NCI-H1105 treated with DMSO at 0.1 percent for 48 hours (cell line): ENCODE data around the gene INHBE.

Experiments used
- DNase-seq: peaks from one replicate; lab custom pipeline; 2025; lab: John Stamatoyannopoulos, UW

The INHBE gene

DNA sequence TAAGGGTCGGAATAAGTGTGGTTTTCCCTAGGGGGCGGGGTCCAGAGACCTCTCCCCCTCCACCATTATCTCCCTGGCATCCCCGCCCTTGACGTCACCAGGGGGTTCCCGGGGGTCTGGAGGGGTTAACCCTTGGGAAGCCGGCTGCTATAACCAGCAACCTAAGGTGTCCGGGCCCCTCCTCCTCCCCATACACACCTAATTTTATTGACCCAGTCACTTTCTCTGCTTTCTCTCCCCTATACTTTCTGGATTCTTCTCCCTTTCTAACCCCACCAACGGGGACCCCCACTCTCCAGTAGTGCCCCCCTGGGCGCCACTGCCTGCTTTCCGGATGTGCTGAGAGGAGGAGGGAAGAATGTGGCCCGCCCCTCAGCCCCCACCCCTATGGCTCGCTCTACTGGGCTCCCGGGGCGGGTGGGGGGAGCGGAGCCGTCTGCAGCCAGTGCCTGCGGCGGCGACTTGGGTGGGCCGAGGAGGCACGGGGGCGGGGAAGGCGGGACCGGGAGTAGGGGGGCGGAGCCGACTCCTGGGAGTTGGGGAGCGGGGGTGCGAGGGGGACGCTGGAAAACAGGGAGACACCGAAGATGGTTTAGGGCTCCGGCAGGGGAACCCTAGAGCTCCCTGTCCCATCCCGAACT is 6.3 kb downstream of the INHBE start:
- no peak for DNase-seq

DNA sequence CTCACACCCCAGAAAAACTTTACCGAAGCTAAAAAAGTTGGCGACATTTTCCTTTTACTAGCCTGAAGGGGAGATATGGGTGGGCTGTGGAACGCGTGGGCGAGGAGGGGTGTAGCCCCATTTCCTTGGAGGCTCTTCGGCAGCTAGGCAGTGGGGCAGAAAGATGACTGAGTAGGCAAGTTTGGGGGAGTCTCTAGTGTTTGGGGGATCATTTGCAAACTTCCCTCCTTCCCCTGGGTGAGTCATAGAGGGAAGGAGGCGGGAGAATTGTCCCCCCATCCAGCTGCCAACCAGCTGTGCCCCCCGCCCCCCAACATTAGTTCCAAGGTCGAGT is 6.8 kb downstream of the INHBE start:
- DNase-seq: no peak

- DNase-seq: peak; percentile 73
Observed at GRCh38 chr12:57462251-57462911, 7.3 kb downstream of the INHBE start.

GRCh38 chr12:57462912-57463253 is 7.8 kb downstream of the INHBE start:
- DNase-seq: no peak

DNA sequence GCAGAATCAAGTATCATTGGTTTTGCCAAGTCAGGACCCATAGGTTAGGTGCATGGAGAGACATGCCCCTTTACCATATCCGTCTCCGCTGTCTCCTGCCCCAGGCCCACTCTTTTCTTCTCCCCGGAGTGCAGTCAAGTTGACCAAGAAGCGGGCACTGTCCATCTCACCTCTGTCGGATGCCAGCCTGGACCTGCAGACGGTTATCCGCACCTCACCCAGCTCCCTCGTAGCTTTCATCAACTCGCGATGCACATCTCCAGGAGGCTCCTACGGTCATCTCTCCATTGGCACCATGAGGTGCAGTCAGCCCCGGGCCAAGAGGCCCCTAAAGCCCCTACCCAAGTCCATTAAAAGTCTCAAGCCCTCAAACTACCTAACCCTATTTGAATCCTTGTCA is 9.5 kb downstream of the INHBE start:
- DNase-seq: no peak

- DNase-seq: no peak
Observed at GRCh38 chr12:57465030-57465746, 10.1 kb downstream of the INHBE start.

DNA sequence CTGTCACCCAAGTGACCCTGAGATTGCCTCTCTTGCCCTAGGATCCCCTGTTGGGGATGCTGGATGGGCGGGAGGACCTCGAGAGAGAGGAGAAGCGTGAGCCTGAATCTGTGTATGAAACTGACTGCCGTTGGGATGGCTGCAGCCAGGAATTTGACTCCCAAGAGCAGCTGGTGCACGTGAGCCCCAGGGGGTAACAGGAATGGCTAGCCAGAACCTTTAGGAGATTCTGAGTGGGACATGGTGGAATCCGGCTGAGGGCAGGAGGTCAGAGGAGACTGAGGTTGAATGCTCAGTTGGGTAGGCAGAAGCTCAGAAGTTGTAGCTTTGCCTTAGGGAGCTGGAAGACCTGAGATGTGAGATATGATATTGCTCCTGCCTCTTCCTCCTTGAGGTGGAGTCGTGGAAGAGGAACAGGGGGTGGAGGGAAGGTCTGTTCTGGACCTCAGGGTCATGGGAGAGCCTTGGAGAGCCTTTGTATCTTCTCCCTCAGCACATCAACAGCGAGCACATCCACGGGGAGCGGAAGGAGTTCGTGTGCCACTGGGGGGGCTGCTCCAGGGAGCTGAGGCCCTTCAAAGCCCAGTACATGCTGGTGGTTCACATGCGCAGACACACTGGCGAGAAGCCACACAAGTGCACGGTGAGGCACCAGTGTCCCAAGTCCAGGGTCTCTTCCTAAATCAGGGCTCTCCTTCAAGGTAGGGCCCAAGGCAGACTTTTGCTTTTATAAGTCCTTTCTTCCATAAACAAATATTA is 10.8 kb downstream of the INHBE start:
- no peak for DNase-seq

- no peak for DNase-seq
Observed at GRCh38 chr12:57467212-57467874, 12.2 kb downstream of the INHBE start.

GRCh38 chr12:57467915-57468314 is 12.8 kb downstream of the INHBE start:
- no peak for DNase-seq

- no peak for DNase-seq
Observed at GRCh38 chr12:57469296-57470164, 14.4 kb downstream of the INHBE start.

- DNase-seq: no peak
Observed at GRCh38 chr12:57470286-57470969, 15.3 kb downstream of the INHBE start.

GRCh38 chr12:57470970-57471656 is 16.0 kb downstream of the INHBE start:
- no peak for DNase-seq

- DNase-seq: no peak
Observed at GRCh38 chr12:57471661-57472060, 16.6 kb downstream of the INHBE start.

- no peak for DNase-seq
Observed at GRCh38 chr12:57472391-57472790, 17.3 kb downstream of the INHBE start.

DNA sequence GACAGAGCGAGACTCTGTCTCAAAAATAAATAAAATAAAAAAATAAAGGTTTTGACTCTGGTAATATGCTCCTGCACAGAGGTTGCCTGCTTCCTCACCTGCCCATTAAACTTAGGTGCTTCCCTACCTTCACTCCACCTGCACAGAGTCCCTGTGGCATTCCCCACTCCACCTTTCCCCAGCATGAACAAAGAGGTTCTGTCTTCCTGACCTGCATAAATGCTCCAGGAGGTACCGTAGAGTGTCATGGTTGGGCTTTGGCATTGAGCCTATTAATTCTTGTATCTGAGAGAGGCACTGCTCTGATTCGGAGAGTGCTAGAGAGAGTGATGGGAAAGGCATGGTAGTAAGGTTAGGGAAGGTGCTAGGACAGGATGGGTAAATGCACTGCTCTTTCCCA is 18.3 kb downstream of the INHBE start:
- no peak for DNase-seq

GRCh38 chr12:57473886-57474285 is 18.8 kb downstream of the INHBE start:
- no peak for DNase-seq

DNA sequence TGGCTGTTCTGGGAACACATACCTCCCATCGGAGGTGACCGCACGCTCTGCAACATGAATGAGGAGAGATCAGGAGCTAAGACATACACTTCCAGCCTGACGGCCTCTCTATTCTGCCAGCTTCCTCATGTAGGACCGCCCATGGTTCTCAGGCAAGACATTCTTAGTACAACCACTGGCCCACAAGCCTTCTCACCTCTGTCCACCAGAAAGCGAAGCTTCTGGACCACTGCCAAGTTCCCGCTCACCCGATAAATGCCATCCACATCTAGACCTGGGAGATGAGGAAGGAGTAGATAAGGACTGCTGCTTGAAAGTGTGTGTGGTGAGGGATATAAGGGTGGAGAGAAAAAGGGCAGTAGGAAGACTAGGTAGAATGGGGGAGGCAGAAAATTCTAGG is 19.3 kb downstream of the INHBE start:
- peak; percentile 20 for DNase-seq

DNA sequence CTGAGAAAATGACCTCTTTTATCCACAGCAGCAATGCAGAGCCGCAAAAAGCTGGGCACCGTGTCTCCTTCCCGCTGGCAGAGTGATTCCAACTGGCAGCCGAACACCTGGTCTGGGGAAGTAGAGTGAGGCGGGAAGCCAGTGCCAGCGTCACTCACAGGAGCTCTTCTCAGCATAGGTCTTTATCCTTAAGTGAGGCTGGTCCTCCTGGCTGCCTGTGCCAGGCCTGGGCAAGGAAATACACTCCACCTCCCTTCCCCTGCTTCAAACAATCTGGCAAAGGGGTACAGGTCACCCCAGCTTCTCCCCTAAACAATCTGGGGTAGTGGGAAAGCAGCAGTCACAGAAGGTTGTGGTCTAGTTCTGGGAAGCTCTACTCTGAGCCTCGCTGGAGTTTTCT is 19.8 kb downstream of the INHBE start:
- DNase-seq: peak; percentile 36

GRCh38 chr12:57475271-57476161 is 20.4 kb downstream of the INHBE start:
- no peak for DNase-seq
